Astrocyte of the spinal cord (primary cell): ENCODE results near the gene TMEM239.

Experiments used
- DNase-seq: peaks from one replicate; pipeline ENCODE4 v3.0.0; 2011; ENCODE audit warnings: low read depth, low spot score
- H3K4me3 ChIP-seq: 2 replicates; pipeline ENCODE4 v1.5.1; 2011; ENCODE audit warnings: low read depth, mild to moderate bottlenecking, low read length, moderate library complexity
- in situ Hi-C: cut with HindIII; loops from 2 replicates; pipeline ENCODE4 v1.10.0; 2017; ENCODE audit warnings: low sequenced_read_pairs
- TF ChIP-seq, protein P1 (sequence below): IDR thresholded peaks from 2 replicates; pipeline ENCODE4 v1.5.1; 2012; ENCODE audit warnings: low read depth, mild to moderate bottlenecking, low read length, inconsistent platforms

TMEM239 gene

DNA sequence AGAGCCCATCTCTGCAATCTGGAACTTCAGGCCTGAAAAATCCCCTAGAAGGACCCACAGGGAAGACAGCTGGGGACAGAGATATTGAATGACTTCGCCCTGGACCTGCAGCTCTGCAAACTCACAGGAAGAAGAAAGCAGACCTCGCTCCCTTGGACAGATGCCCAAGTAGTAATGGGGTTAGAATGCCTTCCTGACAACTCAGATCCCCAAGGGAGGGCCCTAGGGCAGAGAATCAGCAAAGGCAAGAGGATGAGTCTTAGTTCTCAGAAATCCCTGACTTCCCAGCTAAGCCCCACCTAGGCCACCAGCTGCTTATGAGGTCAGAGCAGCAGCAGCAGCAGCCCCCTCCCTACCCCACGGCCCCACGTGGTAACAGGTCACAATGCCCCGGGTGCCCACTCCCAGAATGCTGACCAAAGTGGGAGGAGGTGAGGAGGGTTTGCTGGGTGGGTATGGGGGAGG, 1.5 kb upstream of the TMEM239 start, which contains the start of gene C20orf141:
Gene C20orf141 (plus strand): TSS at position 401 of the 465 bp plus-strand sequence. CDS start 198 bp downstream, outside the sequence.
- DNase-seq, result peak; percentile 97
- TF ChIP-seq, protein P1, sequence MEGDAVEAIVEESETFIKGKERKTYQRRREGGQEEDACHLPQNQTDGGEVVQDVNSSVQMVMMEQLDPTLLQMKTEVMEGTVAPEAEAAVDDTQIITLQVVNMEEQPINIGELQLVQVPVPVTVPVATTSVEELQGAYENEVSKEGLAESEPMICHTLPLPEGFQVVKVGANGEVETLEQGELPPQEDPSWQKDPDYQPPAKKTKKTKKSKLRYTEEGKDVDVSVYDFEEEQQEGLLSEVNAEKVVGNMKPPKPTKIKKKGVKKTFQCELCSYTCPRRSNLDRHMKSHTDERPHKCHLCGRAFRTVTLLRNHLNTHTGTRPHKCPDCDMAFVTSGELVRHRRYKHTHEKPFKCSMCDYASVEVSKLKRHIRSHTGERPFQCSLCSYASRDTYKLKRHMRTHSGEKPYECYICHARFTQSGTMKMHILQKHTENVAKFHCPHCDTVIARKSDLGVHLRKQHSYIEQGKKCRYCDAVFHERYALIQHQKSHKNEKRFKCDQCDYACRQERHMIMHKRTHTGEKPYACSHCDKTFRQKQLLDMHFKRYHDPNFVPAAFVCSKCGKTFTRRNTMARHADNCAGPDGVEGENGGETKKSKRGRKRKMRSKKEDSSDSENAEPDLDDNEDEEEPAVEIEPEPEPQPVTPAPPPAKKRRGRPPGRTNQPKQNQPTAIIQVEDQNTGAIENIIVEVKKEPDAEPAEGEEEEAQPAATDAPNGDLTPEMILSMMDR, result no peak
- in situ Hi-C loops, result no loop called here
- no peak within 1 kb of the TSS for H3K4me3 ChIP-seq

DNA sequence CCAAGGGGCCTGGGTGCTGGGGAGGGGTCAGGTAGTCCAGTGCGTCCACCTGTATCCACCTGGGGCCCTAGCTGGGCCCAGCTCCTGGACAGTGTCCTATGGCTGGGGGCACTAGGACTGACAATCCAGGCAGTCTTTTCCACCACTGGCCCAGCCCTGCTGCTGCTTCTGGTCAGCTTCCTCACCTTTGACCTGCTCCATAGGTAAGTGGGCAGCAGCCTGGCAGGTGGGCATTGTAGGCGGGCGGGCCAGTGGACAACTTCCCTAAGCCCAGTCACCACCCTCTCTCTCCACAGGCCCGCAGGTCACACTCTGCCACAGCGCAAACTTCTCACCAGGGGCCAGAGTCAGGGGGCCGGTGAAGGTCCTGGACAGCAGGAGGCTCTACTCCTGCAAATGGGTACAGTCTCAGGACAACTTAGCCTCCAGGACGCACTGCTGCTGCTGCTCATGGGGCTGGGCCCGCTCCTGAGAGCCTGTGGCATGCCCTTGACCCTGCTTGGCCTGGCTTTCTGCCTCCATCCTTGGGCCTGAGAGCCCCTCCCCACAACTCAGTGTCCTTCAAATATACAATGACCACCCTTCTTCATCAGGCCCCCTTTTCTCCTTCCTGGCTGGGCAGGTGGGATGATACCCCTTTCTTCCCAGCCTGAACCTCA, 793 bp upstream of the TMEM239 start:
- no peak overlapping the region for H3K4me3 ChIP-seq
- DNase-seq, result no peak
- TF ChIP-seq, protein P1, result no peak
- in situ Hi-C loops, result no loop called here

DNA sequence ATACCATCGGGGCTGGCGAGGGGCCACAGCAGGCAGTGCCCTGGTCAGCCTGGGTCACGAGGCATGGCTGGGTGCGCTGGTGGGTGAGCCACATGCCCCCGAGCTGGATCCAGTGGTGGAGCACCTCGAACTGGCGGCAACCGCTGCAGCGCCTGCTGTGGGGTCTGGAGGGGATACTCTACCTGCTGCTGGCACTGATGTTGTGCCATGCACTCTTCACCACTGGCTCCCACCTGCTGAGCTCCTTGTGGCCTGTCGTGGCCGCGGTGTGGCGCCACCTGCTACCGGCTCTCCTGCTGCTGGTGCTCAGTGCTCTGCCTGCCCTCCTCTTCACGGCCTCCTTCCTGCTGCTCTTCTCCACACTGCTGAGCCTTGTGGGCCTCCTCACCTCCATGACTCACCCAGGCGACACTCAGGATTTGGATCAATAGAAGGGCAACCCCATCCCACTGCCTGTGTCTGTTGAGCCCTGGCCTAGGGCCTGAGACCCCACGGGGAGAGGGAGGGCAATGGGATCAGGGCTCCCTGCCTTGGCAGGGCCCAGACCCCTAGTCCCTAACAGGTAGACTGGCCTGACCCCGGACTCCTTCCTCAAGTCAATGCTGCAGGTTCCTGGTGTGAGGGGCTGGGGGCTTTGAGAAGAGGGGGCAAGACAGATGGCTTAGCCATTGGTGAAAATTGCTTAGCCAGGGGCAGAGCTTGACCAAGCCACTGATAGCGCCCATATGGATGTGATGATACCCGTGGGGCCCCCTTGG, 598 bp downstream of the TMEM239 start:
- no peak for DNase-seq

GRCh38 chr20:2817341-2817726, 1.2 kb downstream of the TMEM239 start:
- H3K4me3 ChIP-seq, result no peak overlapping the region
- TF ChIP-seq, protein P1, result no peak
- no peak for DNase-seq
- in situ Hi-C loops, result no loop called here

More for the DNA sequence above, 598 bp downstream of the TMEM239 start:
- no peak overlapping the region for H3K4me3 ChIP-seq
- in situ Hi-C loops, result no loop called here
- TF ChIP-seq, protein P1, result no peak

- in situ Hi-C loops, result no loop called here
- TF ChIP-seq, protein P1, result no peak
These were observed 1.9 kb downstream of the TMEM239 start for GRCh38 chr20:2817891-2818595.

GRCh38 chr20:2820084-2820895, 4.1 kb downstream of the TMEM239 start:
- no peak overlapping the region for H3K4me3 ChIP-seq
- in situ Hi-C loops, result no loop called here
- peak; percentile 37 for DNase-seq
- TF ChIP-seq, protein P1, result no peak

More at GRCh38 chr20:2817891-2818595, 1.9 kb downstream of the TMEM239 start:
- DNase-seq, result no peak
- H3K4me3 ChIP-seq, result no peak overlapping the region
